Medulla oblongata (tissue), 1 donor: ENCODE measurements around the gene DCDC1.

ENCODE experiments used
- DNase-seq: peaks from one replicate; pipeline ENCODE4 v3.0.0-alpha.2; 2015; ENCODE audit errors: extremely low spot score

DCDC1 gene

GRCh38 chr11:30837252-30837651 lies 532.3 kb downstream of the DCDC1 start:
- DNase-seq: no peak

- DNase-seq: no peak
These were observed 536.7 kb downstream of the DCDC1 start for GRCh38 chr11:30832831-30833230.

GRCh38 chr11:30830681-30831080 lies 538.9 kb downstream of the DCDC1 start:
- DNase-seq: no peak

- DNase-seq: no peak
These were observed 542.6 kb downstream of the DCDC1 start for GRCh38 chr11:30826911-30827310.

- DNase-seq: no peak
These were observed 543.8 kb downstream of the DCDC1 start for GRCh38 chr11:30825723-30826122.

GRCh38 chr11:30823119-30823518 lies 546.4 kb downstream of the DCDC1 start:
- DNase-seq: no peak

GRCh38 chr11:30821438-30821965 lies 548.0 kb downstream of the DCDC1 start:
- DNase-seq: no peak

GRCh38 chr11:30818721-30819120 lies 550.8 kb downstream of the DCDC1 start:
- DNase-seq: no peak

GRCh38 chr11:30816959-30817880 lies 552.3 kb downstream of the DCDC1 start:
- DNase-seq: no peak

GRCh38 chr11:30815619-30816018 lies 553.9 kb downstream of the DCDC1 start:
- DNase-seq: no peak

GRCh38 chr11:30814737-30815136 lies 554.8 kb downstream of the DCDC1 start:
- no peak for DNase-seq
